Endodermal cell (in vitro differentiated cells): ENCODE results near the gene ACAD10. TPM values are rescaled to one million over a fixed set of nuclear protein-coding genes. Genes with fewer than 3 reads are reported as not detected.

Experiments
- DNase-seq: peaks from one replicate; pipeline ENCODE4 v3.0.0-alpha.2; 2017
- H3K27ac ChIP-seq: 2 replicates; pipeline ENCODE4 v1.5.1; 2013; ENCODE audit warnings: mild to moderate bottlenecking, low read depth, low read length, moderate library complexity
- H3K27me3 ChIP-seq: 2 replicates; pipeline ENCODE4 v1.6.1; 2013; ENCODE audit warnings: mild to moderate bottlenecking, low read length, moderate library complexity; ENCODE audit not compliant: insufficient read depth, control insufficient read depth, poor library complexity, severe bottlenecking
- H3K36me3 ChIP-seq: 2 replicates; pipeline ENCODE4 v1.7.0; 2013; ENCODE audit warnings: mild to moderate bottlenecking, low read length, moderate library complexity; ENCODE audit not compliant: control insufficient read depth, insufficient read depth
- H3K4me1 ChIP-seq: one replicate; pipeline ENCODE4 v1.7.0; 2013; ENCODE audit warnings: low read length; ENCODE audit not compliant: control insufficient read depth, insufficient read depth
- H3K4me3 ChIP-seq: 2 replicates; pipeline ENCODE4 v1.5.1; 2013; ENCODE audit warnings: mild to moderate bottlenecking, low read length, moderate library complexity
- H3K9ac ChIP-seq: 2 replicates; pipeline ENCODE4 v1.6.1; 2013; ENCODE audit warnings: mild to moderate bottlenecking, low read length, moderate library complexity; ENCODE audit not compliant: poor library complexity, severe bottlenecking; ENCODE audit errors: extremely low read depth
- H3K9me3 ChIP-seq: 2 replicates; pipeline ENCODE4 v1.6.1; 2013; ENCODE audit warnings: mild to moderate bottlenecking, low read length, moderate library complexity; ENCODE audit not compliant: control insufficient read depth
- H3K27ac Mint-ChIP-seq: 2 replicates; pipeline ENCODE4 v1.8.0; 2020; ENCODE audit warnings: mixed read lengths
- H3K27me3 Mint-ChIP-seq: 2 replicates; pipeline ENCODE4 v1.8.0; 2021; ENCODE audit warnings: mild to moderate bottlenecking, mixed read lengths; ENCODE audit not compliant: insufficient read depth
- H3K36me3 Mint-ChIP-seq: 2 replicates; pipeline ENCODE4 v1.8.0; 2020; ENCODE audit warnings: low read depth, mixed read lengths
- H3K4me1 Mint-ChIP-seq: 2 replicates; pipeline ENCODE4 v1.8.0; 2020; ENCODE audit warnings: mixed read lengths
- H3K4me3 Mint-ChIP-seq: 2 replicates; pipeline ENCODE4 v1.8.0; 2020; ENCODE audit warnings: mild to moderate bottlenecking, moderate library complexity, mixed read lengths
- H3K9me3 Mint-ChIP-seq: 2 replicates; pipeline ENCODE4 v1.8.0; 2020; ENCODE audit warnings: mild to moderate bottlenecking, mixed read lengths
- WGBS, 2 experiments: methylation state at CpG; one replicate each; pipeline versions ENCODE4 v1.1.5 to v1.1.7; 2013; ENCODE audit warnings: missing lambda C conversion rate in 2 of 2, mixed read lengths in 1 of 2; ENCODE audit not compliant: insufficient coverage in 1 of 2, insufficient read length in 1 of 2; 5-methylcytosine and 5-hydroxymethylcytosine counted together
- long read RNA-seq, 4 experiments: library from polyadenylated mRNA in 2 of 4; library from RNA in 1 of 4; library from capped mRNA in 1 of 4; stranded (forward) in 3 of 4; unstranded in 1 of 4; transcript quantifications; one replicate each; pipeline ENCODE4 v2.0.0, GENCODE V29; 2020 to 2021; ENCODE audit warnings: inconsistent platforms in 1 of 4
- polyA plus RNA-seq, 2 experiments: library from polyadenylated mRNA; stranded (reverse); fragments of 50-300 nt; gene quantifications; one replicate each; pipeline ENCODE4 v1.2.3, GENCODE V29; 2013
- total RNA-seq, 2 donors: library from RNA; stranded (reverse); fragmentation: NEBNext Ultra II Directional in 1 of 2; extraction: Animal tissue kit (Norgen Biotek cat#: 25700) in 1 of 2; gene quantifications; 2 replicates in 1 of 2; 3 replicates in 1 of 2; pipeline ENCODE4 v1.2.1, GENCODE V29; 2021
- TF ChIP-seq, protein P1 (sequence below): fragments of 200-600 bp; sonication (generic); conservative IDR thresholded peaks from 2 replicates; pipeline ENCODE4 v1.5.0; 2021; ENCODE audit warnings: antibody characterized with exemption, mild to moderate bottlenecking

The ACAD10 gene
- total RNA-seq: 10 to 100 TPM; 43.7 to 47.0 TPM
- polyA plus RNA-seq (2013, experiment 1 of 2): 34.4 TPM
- 30.7 TPM for polyA plus RNA-seq (2013, experiment 2 of 2)
- long read RNA-seq, experiment 1, partial matches to known transcripts: 3 of 6 reads
- long read RNA-seq, experiment 1, other reads (novel, unspliced or antisense): 2 of 6 reads
- long read RNA-seq, experiment 2, full-length matches to known transcripts: 14 of 36 reads
- long read RNA-seq, experiment 2, partial matches to known transcripts: 3 of 36 reads
- long read RNA-seq, experiment 2, other reads (novel, unspliced or antisense): 19 of 36 reads
- long read RNA-seq, experiment 3, full-length matches to known transcripts: 32 of 105 reads
- long read RNA-seq, experiment 3, partial matches to known transcripts: 12 of 105 reads
- long read RNA-seq, experiment 3, other reads (novel, unspliced or antisense): 61 of 105 reads
- long read RNA-seq, experiment 4, partial matches to known transcripts: 0 of 1 reads
- long read RNA-seq, experiment 4, other reads (novel, unspliced or antisense): 1 of 1 reads

DNA sequence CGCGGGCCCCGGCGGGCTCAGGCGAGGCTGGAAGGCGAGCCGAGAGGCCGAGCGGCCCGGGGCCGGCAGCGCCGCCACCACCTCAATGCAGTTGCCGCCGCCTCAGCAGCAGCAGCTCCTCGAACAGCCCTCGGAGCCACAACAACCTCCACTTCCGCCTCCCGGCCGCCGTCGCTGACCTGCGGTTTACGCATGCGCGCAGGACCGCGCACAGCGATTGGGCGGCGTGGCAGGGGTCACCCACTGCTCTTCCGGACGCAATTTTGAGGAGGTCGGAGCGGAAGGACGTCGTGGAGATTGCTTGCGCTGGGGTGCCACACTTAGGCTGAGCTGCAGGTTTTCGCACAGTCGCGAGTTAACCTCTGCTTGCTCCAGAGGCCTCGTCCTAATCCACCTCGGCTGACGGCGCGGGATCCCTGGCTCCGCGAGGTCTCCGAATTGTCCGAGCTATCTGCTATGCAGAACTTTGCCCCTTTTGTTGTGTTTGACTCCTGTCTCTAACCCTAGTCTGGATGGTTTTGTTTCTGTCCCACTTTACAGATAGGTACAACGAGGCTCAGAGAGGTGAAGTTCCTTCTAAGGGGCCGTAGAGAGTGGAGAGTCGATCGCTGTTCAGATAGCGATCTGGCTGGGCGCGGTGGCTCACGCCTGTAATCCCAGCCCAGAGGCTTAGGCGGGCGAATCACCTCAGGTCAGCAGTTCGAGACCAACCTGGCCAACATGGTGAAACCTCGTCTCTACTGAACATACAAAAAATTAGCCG lies at the start of gene ACAD10, which contains the start of gene BRAP:
Gene ACAD10 (plus strand): TSS at position 243 of the 763 bp plus-strand sequence. CDS start 6,657 bp downstream, outside the sequence.
Gene BRAP (minus strand): TSS at position 146 of the 763 bp plus-strand sequence. CDS start 164 bp downstream, outside the sequence.
- peak within 1 kb of the TSS; percentile 47 for H3K27ac ChIP-seq
- Mint-ChIP-seq H3K4me1 (peaks cover 12% of the 10 kb centered on the region), H3K36me3 (peaks cover 35% of the 10 kb centered on the region), H3K9me3 (no peaks in the 10 kb centered on the region), H3K27ac (peak within 1 kb of the TSS; percentile 97), H3K4me3 (peak within 1 kb of the TSS; percentile 90), H3K27me3 (no peaks in the 10 kb centered on the region)
- peaks cover 31% of the 10 kb centered on the region for H3K36me3 ChIP-seq
- no peaks in the 10 kb centered on the region for H3K9me3 ChIP-seq
- TF ChIP-seq, protein P1, sequence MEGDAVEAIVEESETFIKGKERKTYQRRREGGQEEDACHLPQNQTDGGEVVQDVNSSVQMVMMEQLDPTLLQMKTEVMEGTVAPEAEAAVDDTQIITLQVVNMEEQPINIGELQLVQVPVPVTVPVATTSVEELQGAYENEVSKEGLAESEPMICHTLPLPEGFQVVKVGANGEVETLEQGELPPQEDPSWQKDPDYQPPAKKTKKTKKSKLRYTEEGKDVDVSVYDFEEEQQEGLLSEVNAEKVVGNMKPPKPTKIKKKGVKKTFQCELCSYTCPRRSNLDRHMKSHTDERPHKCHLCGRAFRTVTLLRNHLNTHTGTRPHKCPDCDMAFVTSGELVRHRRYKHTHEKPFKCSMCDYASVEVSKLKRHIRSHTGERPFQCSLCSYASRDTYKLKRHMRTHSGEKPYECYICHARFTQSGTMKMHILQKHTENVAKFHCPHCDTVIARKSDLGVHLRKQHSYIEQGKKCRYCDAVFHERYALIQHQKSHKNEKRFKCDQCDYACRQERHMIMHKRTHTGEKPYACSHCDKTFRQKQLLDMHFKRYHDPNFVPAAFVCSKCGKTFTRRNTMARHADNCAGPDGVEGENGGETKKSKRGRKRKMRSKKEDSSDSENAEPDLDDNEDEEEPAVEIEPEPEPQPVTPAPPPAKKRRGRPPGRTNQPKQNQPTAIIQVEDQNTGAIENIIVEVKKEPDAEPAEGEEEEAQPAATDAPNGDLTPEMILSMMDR: no peak
- WGBS, 2 experiments: 1% methylated on average over 43 to 63 of the region's 63 CpGs
- H3K4me1 ChIP-seq: no peaks in the 10 kb centered on the region
- no peaks in the 10 kb centered on the region for H3K27me3 ChIP-seq
- H3K4me3 ChIP-seq: peak within 1 kb of the TSS; percentile 96
- peak; percentile 100 for DNase-seq
- H3K9ac ChIP-seq: peak within 1 kb of the TSS; percentile 89

DNA sequence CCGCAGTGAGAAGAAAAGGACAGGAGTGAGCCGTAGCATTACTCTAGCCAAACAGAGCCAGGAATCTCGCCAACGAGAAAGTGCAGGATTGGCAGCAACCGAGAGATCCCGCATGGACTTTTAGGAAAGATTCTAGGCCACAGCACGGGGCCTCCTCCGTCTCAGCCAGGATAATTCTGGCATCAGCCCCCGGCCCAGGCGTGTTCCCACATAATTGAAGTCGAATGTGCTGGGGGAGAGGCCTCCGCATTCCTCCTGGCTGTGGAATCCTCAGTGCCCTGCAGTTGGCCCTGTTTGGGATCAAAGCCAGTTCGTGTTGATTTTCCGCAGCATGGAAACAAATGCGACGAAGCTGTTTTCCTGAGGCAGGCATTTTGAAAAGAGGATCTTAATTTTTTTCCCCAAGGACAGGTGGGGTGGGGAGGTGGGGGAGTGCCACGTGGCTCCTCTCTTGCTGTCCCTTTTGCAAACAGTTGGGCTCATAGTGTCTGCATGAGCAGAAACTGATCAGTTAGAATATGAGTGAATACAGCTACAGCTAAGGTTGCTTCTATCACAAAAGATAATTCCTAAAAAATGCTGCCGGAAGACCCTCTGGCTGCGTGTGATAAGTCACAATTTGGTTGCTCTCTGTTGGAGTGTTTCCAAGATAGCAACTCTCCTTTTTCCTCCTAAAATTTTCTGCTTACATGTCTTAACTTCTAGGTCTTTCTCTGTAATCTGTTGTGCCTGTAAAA lies 49.5 kb upstream of the ACAD10 start:
- Histone ChIP-seq H3K9ac (peak overlapping the region; percentile 28), H3K27me3 (no peaks in the 10 kb centered on the region), H3K36me3 (no peaks in the 10 kb centered on the region), H3K9me3 (no peaks in the 10 kb centered on the region), H3K4me1 (peaks cover 11% of the 10 kb centered on the region), H3K27ac (peak overlapping the region; percentile 91), H3K4me3 (no peak overlapping the region)
- 36 to 41% methylated on average over 13 to 19 of the region's 19 CpGs for WGBS, 2 experiments
- DNase-seq: peak; percentile 90
- TF ChIP-seq, protein P1: no peak
- Mint-ChIP-seq H3K36me3 (peaks cover 7% of the 10 kb centered on the region), H3K27me3 (no peaks in the 10 kb centered on the region), H3K4me3 (no peak overlapping the region), H3K9me3 (no peaks in the 10 kb centered on the region), H3K27ac (peak overlapping the region; percentile 69), H3K4me1 (peaks cover 17% of the 10 kb centered on the region)

DNA sequence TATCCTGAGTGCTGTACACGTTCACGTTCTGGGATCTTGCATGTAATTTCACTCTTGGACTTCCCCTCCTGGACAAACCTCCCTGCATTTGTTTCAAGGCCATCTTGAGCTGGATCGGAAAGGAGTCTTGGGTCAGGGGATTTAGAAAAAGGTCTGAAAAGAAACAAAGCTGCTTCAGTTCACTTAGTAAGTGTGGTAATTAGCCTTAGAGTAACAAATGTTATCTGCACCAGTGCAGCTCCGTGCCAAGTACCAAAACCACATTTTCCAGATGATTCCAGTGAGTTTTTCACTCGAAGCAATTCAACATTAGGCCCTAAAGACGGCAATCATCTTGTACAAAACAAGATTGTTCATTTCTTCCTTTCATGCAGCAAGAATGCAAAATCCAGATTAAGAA lies 47.3 kb upstream of the ACAD10 start:
- TF ChIP-seq, protein P1: no peak
- WGBS, 2 experiments: 96 to 100% methylated on average over 4 to 6 of the region's 6 CpGs
- Mint-ChIP-seq H3K36me3 (peaks cover 21% of the 10 kb centered on the region), H3K4me1 (peaks cover 17% of the 10 kb centered on the region), H3K27ac (peak overlapping the region; percentile 17), H3K9me3 (no peaks in the 10 kb centered on the region), H3K4me3 (no peak overlapping the region), H3K27me3 (no peaks in the 10 kb centered on the region)
- no peaks in the 10 kb centered on the region for H3K9me3 ChIP-seq
- H3K4me3 ChIP-seq: no peak overlapping the region
- no peak overlapping the region for H3K9ac ChIP-seq
- DNase-seq: no peak
- no peak overlapping the region for H3K27ac ChIP-seq
- H3K36me3 ChIP-seq: peaks cover 17% of the 10 kb centered on the region
- no peaks in the 10 kb centered on the region for H3K27me3 ChIP-seq
- H3K4me1 ChIP-seq: peaks cover 11% of the 10 kb centered on the region
